ENCODE measurements around the gene NOC2L. TPM values are rescaled to one million over a fixed set of nuclear protein-coding genes. Genes with fewer than 3 reads are reported as not detected.
A peak's percentile ranks its signal among the peaks of the same experiment; 100 is the strongest.

Gene NOC2L
- total RNA-seq, 3 donors from 2014 or later, result 36.2 to 38.7 (median 38.2) TPM

DNA sequence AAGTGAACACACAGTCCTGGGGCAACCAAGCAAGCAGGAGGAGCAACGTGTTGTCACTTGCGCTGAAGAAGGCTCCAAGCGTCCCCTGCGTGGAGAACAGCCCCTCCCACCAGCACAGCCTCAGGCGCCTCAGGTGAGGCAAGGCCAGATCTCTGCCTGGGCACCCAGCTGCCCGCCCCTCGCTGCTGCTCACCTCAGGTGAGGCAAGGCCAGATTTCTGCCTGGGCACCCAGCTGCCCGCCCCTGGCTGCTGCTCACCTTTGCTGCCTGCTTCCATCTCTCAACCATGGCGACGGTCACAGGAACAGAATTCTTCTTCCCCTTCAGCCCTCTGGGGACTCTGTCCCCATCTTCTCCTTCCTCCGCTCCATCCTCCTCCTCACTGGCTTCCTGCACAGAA lies 2.4 kb downstream of the NOC2L start:
- H3K4me1 ChIP-seq, result peaks cover 4 to 13% of the 10 kb centered on the region in 2 donors
- H3K9me3 ChIP-seq, result no peaks in the 10 kb centered on the region
- no peak for DNase-seq (ENCODE audit: low spot score in 2 of 2)
- H3K36me3 ChIP-seq, result peaks cover 7% of the 10 kb centered on the region
- intact Hi-C loops (cut with DNase I; ENCODE audit: low total_unique reads), result no loop called here
- TF ChIP-seq, protein P1, sequence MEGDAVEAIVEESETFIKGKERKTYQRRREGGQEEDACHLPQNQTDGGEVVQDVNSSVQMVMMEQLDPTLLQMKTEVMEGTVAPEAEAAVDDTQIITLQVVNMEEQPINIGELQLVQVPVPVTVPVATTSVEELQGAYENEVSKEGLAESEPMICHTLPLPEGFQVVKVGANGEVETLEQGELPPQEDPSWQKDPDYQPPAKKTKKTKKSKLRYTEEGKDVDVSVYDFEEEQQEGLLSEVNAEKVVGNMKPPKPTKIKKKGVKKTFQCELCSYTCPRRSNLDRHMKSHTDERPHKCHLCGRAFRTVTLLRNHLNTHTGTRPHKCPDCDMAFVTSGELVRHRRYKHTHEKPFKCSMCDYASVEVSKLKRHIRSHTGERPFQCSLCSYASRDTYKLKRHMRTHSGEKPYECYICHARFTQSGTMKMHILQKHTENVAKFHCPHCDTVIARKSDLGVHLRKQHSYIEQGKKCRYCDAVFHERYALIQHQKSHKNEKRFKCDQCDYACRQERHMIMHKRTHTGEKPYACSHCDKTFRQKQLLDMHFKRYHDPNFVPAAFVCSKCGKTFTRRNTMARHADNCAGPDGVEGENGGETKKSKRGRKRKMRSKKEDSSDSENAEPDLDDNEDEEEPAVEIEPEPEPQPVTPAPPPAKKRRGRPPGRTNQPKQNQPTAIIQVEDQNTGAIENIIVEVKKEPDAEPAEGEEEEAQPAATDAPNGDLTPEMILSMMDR (IDR thresholded peaks at IDR 0.05), result no peak
- no peak overlapping the region for H3K27ac ChIP-seq
- peak overlapping the region in 1 of 3 donors; percentile 1 for H3K4me3 ChIP-seq
- H3K27me3 ChIP-seq, result no peaks in the 10 kb centered on the region

GRCh38 chr1:955474-955873 lies 3.6 kb downstream of the NOC2L start:
- no peak overlapping the region for H3K4me3 ChIP-seq
- intact Hi-C loops (cut with DNase I; ENCODE audit: low total_unique reads), result no loop called here
- no peaks in the 10 kb centered on the region for H3K27me3 ChIP-seq
- no peaks in the 10 kb centered on the region for H3K9me3 ChIP-seq
- DNase-seq (ENCODE audit: low spot score in 2 of 2), result no peak
- TF ChIP-seq POLR2AphosphoS5 (IDR thresholded peaks at IDR 0.05), result no peak
- TF ChIP-seq, protein P1 (IDR thresholded peaks at IDR 0.05), result no peak
- TF ChIP-seq POLR2A (IDR thresholded peaks at IDR 0.05), result no peak
- H3K27ac ChIP-seq, result no peak overlapping the region
- H3K36me3 ChIP-seq, result peaks cover 7% of the 10 kb centered on the region
- peaks cover 0 to 13% of the 10 kb centered on the region in 2 donors for H3K4me1 ChIP-seq

DNA sequence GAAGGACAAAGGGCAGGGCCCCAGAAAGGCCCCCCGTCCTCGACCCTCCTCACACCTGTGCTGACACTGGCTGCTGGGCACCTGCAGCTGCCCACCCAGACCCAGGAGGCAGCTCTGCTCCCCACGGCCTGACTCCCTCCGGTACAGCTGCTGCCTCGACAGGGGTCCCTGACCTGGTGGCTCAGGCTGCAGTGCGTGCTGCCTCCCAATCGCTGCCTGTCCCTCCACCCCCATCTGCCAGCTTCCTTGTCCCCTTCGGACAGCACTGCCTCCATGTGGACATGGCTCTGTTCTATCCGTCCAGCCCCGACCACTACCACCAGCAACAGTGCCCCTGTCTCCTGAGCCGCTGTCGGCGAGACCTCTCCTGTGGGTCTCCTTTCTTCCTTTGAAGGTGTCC lies 4.1 kb downstream of the NOC2L start:
- no peaks in the 10 kb centered on the region for H3K9me3 ChIP-seq
- no peak for DNase-seq (ENCODE audit: low spot score in 2 of 2)
- intact Hi-C loops (cut with DNase I; ENCODE audit: low total_unique reads), result loop anchor here (1.0 kb wide), 1 partner anchor 42 kb away; no protein-coding TSS in a partner anchor
- TF ChIP-seq POLR2A (IDR thresholded peaks at IDR 0.05) (no peak), POLR2AphosphoS5 (IDR thresholded peaks at IDR 0.05) (no peak)
- TF ChIP-seq, protein P1 (IDR thresholded peaks at IDR 0.05), result no peak
- no peak overlapping the region for H3K4me3 ChIP-seq
- H3K4me1 ChIP-seq, result peaks cover 0 to 13% of the 10 kb centered on the region in 2 donors
- H3K27ac ChIP-seq, result no peak overlapping the region
- peaks cover 7% of the 10 kb centered on the region for H3K36me3 ChIP-seq
- no peaks in the 10 kb centered on the region for H3K27me3 ChIP-seq

- no peak for TF ChIP-seq POLR2A (IDR thresholded peaks at IDR 0.05)
- TF ChIP-seq, protein P1 (IDR thresholded peaks at IDR 0.05), result no peak
- no peak for TF ChIP-seq POLR2AphosphoS5 (IDR thresholded peaks at IDR 0.05)
- Histone ChIP-seq H3K27ac (no peak overlapping the region), H3K27me3 (no peaks in the 10 kb centered on the region), H3K4me1 (peaks cover 0 to 13% of the 10 kb centered on the region in 2 donors), H3K9me3 (no peaks in the 10 kb centered on the region), H3K4me3 (no peak overlapping the region), H3K36me3 (peaks cover 7% of the 10 kb centered on the region)
- intact Hi-C loops (cut with DNase I; ENCODE audit: low total_unique reads), result loop anchor here (1.0 kb wide), 1 partner anchor 44 kb away; no protein-coding TSS in a partner anchor
- DNase-seq (ENCODE audit: low spot score in 2 of 2), result no peak
These were observed 5.3 kb downstream of the NOC2L start for GRCh38 chr1:953524-954320.

DNA sequence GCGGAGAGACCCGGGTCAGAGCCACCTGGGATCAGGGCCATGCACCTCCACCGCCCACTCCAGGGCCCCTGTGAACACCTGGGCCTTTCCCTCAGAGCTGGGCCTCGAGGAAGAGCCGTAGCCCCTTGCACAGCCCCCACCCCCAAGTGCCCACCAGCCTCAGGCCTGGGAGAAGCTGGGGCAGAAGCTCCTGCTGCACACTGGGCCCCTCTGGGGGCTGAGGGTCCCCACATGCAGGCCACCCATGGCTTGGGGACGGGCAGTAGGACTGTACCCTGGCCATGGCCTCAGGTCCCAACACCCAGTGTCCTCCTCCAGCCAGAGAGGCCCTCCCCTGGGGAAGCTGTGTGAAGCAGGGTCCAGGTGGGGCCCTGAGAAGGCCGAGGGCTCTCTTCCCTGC lies 6.5 kb downstream of the NOC2L start:
- intact Hi-C loops (cut with DNase I; ENCODE audit: low total_unique reads), result no loop called here
- H3K4me1 ChIP-seq, result peaks cover 0 to 5% of the 10 kb centered on the region in 2 donors

More for the DNA sequence above, 6.5 kb downstream of the NOC2L start:
- no peak for DNase-seq (ENCODE audit: low spot score in 2 of 2)
- Histone ChIP-seq H3K4me3 (no peak overlapping the region), H3K36me3 (peaks cover 10% of the 10 kb centered on the region), H3K27ac (no peak overlapping the region), H3K9me3 (no peaks in the 10 kb centered on the region), H3K27me3 (no peaks in the 10 kb centered on the region)
- TF ChIP-seq POLR2A (IDR thresholded peaks at IDR 0.05) (no peak), POLR2AphosphoS5 (IDR thresholded peaks at IDR 0.05) (no peak)
- TF ChIP-seq, protein P1 (IDR thresholded peaks at IDR 0.05), result no peak

All from breast epithelium (tissue), 4 donors.